GM21360 (cell line): ENCODE results near the gene TOGARAM2.

ENCODE experiments used
- ATAC-seq: cut with Tn5 transposase; IDR thresholded peaks from one replicate; pipeline ENCODE4 v1.9.1; 2021; ENCODE audit warnings: mild to moderate bottlenecking, moderate library complexity; ENCODE audit not compliant: unreplicated experiment

Gene TOGARAM2

DNA sequence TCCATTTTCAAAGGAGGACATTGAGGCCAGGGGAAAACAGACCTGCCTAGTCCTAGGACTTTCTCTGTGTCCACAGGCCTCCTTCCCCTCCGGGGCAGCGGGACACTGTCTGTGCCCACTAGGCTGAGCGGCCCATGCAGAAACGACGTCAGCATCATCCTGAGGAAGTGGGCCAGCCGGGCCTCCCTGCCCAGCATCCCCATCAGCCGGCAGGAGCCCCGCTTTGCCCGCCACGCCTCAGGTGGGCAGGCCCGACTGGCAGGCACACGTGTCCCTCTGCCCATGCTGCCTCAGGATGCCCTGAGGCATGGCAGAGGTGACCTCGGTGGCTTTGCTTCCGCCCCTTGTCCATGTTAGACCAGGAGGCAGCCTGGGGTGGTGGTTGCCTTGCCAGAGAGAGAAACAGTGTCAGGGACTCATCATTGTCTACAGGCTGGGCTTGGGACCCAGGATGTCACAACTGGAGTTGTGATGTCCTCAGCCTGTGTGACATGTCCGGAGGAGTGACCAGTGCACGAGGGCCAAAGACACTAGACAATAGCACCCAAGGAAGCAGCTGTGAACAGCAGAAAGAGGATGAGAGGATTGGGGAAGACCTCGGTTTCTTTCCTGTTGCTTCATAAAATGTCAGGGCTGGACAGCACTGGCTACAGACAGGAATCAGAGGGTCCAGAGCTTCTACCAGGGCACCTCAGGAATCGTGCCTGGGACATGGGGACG, 36.8 kb downstream of the TOGARAM2 start:
- no peak for ATAC-seq

- ATAC-seq, result no peak
These were observed 40.8 kb downstream of the TOGARAM2 start for GRCh38 chr2:29021886-29022285.

DNA sequence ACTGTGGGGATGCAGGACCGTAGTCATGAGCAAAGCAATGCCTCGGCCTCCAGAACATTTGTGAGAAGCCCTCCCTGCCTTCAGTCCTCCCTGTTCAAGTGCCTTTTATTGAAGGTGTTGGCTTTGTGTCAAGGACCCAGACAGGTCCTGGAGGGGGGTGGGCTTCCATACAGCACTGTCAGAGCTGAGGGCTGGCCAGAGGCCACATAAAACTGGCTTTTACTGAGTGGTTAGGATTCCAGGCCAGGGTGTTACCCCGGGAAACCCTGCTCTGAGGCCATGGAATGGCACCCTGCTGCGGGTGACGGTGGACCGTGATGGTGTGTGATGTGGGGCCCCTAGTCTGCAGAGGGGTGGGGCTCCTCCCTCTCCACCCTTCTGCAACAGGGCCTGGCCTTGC, 41.6 kb downstream of the TOGARAM2 start:
- no peak for ATAC-seq

- no peak for ATAC-seq
These were observed 42.1 kb downstream of the TOGARAM2 start for GRCh38 chr2:29023188-29023587.

DNA sequence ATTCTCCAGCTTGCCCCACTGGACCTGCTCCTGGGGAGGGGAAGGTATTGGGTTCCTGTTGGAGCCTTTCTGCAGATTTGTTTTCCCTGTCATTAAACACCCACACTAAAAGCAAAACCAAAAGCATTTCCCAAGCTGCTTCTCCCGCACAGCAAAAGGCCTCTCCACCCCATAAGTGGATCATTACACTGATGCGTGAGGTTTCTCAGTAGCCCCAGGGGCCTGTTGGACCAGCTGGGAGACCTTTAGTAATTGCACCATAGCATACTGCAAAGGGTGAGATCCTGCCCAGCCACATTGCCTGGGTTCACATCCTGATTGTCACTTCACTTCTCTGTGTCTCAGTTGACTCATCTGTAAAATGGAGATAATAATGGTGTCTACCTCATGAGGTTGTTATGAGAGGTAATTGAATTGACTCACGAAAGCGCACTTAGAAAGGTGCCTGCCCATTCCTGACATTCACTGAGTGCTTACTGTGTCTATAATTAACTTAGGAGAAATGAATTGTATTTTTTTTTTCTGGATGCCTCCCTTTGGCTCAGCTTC, 43.9 kb downstream of the TOGARAM2 start:
- no peak for ATAC-seq

GRCh38 chr2:29025711-29026110, 44.6 kb downstream of the TOGARAM2 start:
- ATAC-seq, result no peak

GRCh38 chr2:29031046-29031445, 49.9 kb downstream of the TOGARAM2 start:
- ATAC-seq, result no peak

- no peak for ATAC-seq
These were observed 51.1 kb downstream of the TOGARAM2 start for GRCh38 chr2:29032189-29032588.

DNA sequence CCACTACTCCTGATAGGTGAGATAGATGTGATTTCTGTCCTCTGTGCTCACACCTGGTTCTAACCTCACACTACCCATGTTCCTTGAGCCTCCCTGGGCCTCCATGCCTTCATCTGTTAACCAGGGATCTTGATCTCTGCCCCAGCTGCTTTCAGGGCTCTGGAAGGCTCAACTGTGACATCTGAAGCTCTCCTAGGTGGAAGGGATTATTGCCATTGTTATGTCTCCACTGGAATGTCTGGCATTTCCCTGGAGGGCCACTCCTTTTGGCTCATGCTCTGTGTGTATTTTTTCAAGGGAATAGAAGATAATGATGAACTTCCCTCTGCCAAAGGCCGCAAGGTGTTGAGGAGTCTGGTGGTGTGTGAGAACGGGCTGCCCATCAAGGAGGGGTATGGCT, 52.1 kb downstream of the TOGARAM2 start:
- ATAC-seq, result no peak

DNA sequence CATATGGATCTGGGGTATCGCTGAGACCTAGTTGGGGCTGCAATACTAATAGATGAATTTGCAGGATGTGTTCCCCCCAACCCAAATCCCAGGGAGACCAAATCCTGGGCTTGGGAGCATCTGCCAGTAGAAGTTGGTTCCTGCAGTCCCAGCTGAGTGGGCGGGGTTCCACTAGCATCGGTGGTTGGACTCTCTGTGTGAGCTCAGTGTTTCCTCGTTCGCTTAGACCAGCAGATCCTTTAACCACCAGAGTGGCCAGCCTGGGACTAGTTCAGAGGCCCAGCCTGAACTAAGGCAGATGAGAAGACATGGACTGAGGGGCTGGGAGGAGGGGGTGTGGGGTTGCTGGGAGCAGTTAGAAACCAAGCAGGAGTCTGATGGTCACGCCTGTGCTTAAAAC, 52.6 kb downstream of the TOGARAM2 start:
- no peak for ATAC-seq

GRCh38 chr2:29035016-29035745, 54.1 kb downstream of the TOGARAM2 start:
- ATAC-seq, result no peak

GRCh38 chr2:29039718-29040480, 58.8 kb downstream of the TOGARAM2 start:
- ATAC-seq, result no peak

GRCh38 chr2:29040552-29040951, 59.5 kb downstream of the TOGARAM2 start:
- no peak for ATAC-seq

GRCh38 chr2:29041161-29041660, 60.1 kb downstream of the TOGARAM2 start:
- ATAC-seq, result no peak

GRCh38 chr2:29042561-29043075, 61.5 kb downstream of the TOGARAM2 start:
- ATAC-seq, result no peak

DNA sequence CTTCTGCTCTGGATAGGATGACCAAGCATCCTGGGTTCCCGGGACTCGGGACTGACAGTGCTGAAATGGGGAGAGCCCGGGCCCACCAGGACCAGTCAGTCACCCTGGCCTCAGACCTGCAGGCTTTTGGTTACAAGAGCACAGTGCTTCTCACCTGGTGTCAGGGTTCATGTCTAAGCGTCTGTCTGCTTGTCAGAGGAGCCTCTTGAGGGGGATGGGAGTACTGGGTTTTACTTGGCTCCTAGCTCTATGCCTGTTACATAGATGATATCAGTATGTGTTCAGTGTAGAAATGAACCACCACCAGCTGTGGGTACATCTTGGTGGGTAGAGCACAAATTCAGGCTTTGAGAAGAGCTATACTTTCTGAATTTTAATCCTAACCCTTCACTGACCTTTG, 63.4 kb downstream of the TOGARAM2 start:
- no peak for ATAC-seq

- no peak for ATAC-seq
These were observed 65.2 kb downstream of the TOGARAM2 start for GRCh38 chr2:29046321-29046720.

DNA sequence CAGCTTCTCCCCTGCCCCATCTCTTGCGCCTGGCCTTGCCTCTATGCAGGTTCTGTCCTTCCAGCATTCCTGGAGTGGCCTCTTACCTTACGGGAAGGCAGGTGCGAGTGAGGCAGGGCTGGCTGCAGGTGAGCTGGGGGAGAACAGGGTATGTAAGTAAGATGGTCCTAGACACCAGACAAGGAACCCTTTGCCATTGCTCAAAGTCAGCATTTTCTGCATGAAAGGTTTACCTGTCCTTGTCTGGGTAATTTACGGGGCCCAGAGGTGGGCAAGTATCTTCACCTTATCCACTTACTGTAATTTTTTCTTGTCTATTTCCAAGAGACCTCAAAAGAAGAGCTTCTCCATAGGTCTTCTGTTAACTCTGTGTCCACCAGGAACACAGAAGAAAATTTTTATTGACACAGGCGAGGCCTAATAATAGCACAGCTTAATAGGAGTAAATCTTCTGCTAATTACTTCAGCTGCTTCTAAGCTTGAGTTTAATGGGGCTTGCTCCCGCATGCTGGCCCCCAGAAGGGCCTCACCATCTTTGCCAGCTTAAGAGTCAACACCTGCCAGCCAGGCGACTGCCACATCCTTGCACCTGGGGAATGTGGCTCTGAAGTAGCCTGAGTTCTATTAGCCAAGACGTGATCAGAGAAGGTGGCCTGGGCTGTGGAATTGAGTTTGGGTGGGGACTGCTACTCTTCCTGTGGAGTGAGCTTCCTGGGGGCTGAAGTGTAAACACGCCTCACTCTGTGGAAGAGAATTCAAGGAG, 66.2 kb downstream of the TOGARAM2 start:
- no peak for ATAC-seq

GRCh38 chr2:29050591-29050990, 69.5 kb downstream of the TOGARAM2 start:
- ATAC-seq, result no peak

GRCh38 chr2:29051730-29052129, 70.6 kb downstream of the TOGARAM2 start:
- ATAC-seq, result no peak
